Activated CD8-positive, alpha-beta memory T cell treated with anti-CD3 and anti-CD28 coated beads for 48 hours (primary cell): ENCODE measurements around the gene SPAG16.

Experiments used
- DNase-seq, 3 experiments: peaks; one replicate each; pipeline ENCODE4 v3.0.0-alpha.2; 2020; ENCODE audit warnings: low read depth in 2 of 3, low spot score in 2 of 3

The SPAG16 gene

GRCh38 chr2:214451516-214452275 is 1167.4 kb downstream of the SPAG16 start:
- no peak for DNase-seq
